GM19240 (cell line): ENCODE results near the gene TPSAB1.
"Not testable (repeated sequence)": the region's sequence is repeated elsewhere in the genome, so short reads cannot be mapped to it uniquely, and the experiment has no call there.

Experiments used
- DNase-seq: peaks from one replicate; pipeline ENCODE4 v3.0.0; 2011; ENCODE audit warnings: low spot score; ENCODE audit not compliant: insufficient read length

TPSAB1 gene

GRCh38 chr16:1240436-1240835, at the start of gene TPSAB1:
Gene TPSAB1 (plus strand): TSS chr16:1240705. CDS start chr16:1240939, 234 bp downstream.
- not testable (repeated sequence) for DNase-seq

GRCh38 chr16:1190789-1191188, 49.7 kb upstream of the TPSAB1 start:
- not testable (repeated sequence) for DNase-seq

- DNase-seq: no peak
Measured at GRCh38 chr16:1192384-1193073, 48.0 kb upstream of the TPSAB1 start.

- DNase-seq: no peak
Measured at GRCh38 chr16:1193143-1193824, 47.2 kb upstream of the TPSAB1 start.

GRCh38 chr16:1193825-1194581, 46.5 kb upstream of the TPSAB1 start:
- no peak for DNase-seq

- DNase-seq: no peak
Measured at GRCh38 chr16:1194665-1195392, 45.7 kb upstream of the TPSAB1 start.

- DNase-seq: no peak
Measured at GRCh38 chr16:1195393-1195666, 45.2 kb upstream of the TPSAB1 start.

GRCh38 chr16:1196494-1196893, 44.0 kb upstream of the TPSAB1 start:
- no peak for DNase-seq

- no peak for DNase-seq
Measured at GRCh38 chr16:1197237-1197866, 43.2 kb upstream of the TPSAB1 start.

- no peak for DNase-seq
Measured at GRCh38 chr16:1198194-1198593, 42.3 kb upstream of the TPSAB1 start.

GRCh38 chr16:1198671-1199346, 41.7 kb upstream of the TPSAB1 start:
- DNase-seq: not testable (repeated sequence)

- DNase-seq: no peak
Measured at GRCh38 chr16:1199347-1200013, 41.0 kb upstream of the TPSAB1 start.

GRCh38 chr16:1200014-1200627, 40.4 kb upstream of the TPSAB1 start:
- no peak for DNase-seq

GRCh38 chr16:1201444-1201843, 39.1 kb upstream of the TPSAB1 start:
- no peak for DNase-seq

- DNase-seq: no peak
Measured at GRCh38 chr16:1202274-1202673, 38.2 kb upstream of the TPSAB1 start.

GRCh38 chr16:1204933-1205332, 35.6 kb upstream of the TPSAB1 start:
- DNase-seq: no peak

GRCh38 chr16:1206326-1206725, 34.2 kb upstream of the TPSAB1 start:
- DNase-seq: no peak

- no peak for DNase-seq
Measured at GRCh38 chr16:1206786-1207185, 33.7 kb upstream of the TPSAB1 start.

- DNase-seq: no peak
Measured at GRCh38 chr16:1208239-1208830, 32.2 kb upstream of the TPSAB1 start.
